ENCODE results near the gene FAM114A2.

DNA sequence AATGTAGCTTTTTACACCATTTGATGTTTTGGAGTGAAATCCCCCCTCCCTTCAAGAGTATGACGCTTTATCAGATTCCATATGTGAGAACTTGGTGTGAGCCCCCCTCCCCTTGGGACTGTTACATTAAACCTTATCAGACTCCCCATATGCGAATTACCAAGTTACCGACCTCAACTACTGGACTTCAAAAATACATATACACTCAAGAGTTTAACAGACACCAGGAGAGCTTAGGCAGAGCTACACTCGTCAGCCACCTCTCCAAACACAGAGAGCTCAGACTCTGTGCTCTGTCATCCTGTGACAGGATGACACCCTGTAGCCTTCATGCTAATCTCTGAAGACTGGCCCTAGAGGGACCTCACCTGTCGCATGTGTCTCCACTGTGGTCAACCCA is 50.2 kb downstream of the FAM114A2 start:
- TF ChIP-seq CTCF (IDR thresholded peaks at IDR 0.05; ENCODE audit: low read depth, low read length) (no peak), POLR2A (IDR thresholded peaks at IDR 0.05; ENCODE audit: extremely low read depth, insufficient read length) (no peak), MAX (IDR thresholded peaks at IDR 0.05; ENCODE audit: low read depth, low read length) (no peak)

All from NB4 (cell line).